Lung (tissue), 12 donors: ENCODE measurements around the gene GLRX. TPM values are rescaled to one million over a fixed set of nuclear protein-coding genes. Genes with fewer than 3 reads are reported as not detected.

ENCODE experiments used
- ATAC-seq: fragments of 200-7000 bp; cut with Tn5 transposase; one replicate; pipeline ENCODE4 v1.9.1; 2020; ENCODE audit warnings: moderate number of reproducible peaks; ENCODE audit not compliant: insufficient read depth, low FRiP score
- DNase-seq, 3 donors: peaks; one replicate each; pipeline ENCODE4 v3.0.0-alpha.2; 2013 to 2017
- H3K27ac ChIP-seq, 2 donors: one replicate each; pipeline ENCODE4 v1.5.1; 2013; ENCODE audit warnings: mild to moderate bottlenecking in 2 of 2, moderate library complexity in 2 of 2, control low read depth in 1 of 2, inconsistent platforms in 1 of 2, low read depth in 1 of 2, low read length in 1 of 2
- H3K27me3 ChIP-seq, 3 donors: one replicate each; pipeline ENCODE4 v1.5.1; 2013; ENCODE audit warnings: low read length in 2 of 3; ENCODE audit not compliant: control insufficient read depth in 3 of 3, insufficient read depth in 3 of 3
- H3K36me3 ChIP-seq, 4 donors: one replicate each; pipeline ENCODE4 v1.5.1; 2013; ENCODE audit warnings: low read length in 4 of 4, mild to moderate bottlenecking in 1 of 4, moderate library complexity in 1 of 4; ENCODE audit not compliant: control insufficient read depth in 4 of 4, insufficient read depth in 4 of 4
- H3K4me1 ChIP-seq, 5 donors: one replicate each; pipeline ENCODE4 v1.5.1; 2013; ENCODE audit warnings: low read length in 5 of 5, mild to moderate bottlenecking in 2 of 5, moderate library complexity in 1 of 5; ENCODE audit not compliant: control insufficient read depth in 5 of 5, insufficient read depth in 5 of 5
- H3K4me3 ChIP-seq: one replicate; pipeline ENCODE4 v1.5.1; 2013; ENCODE audit warnings: mild to moderate bottlenecking, control low read depth, moderate library complexity
- H3K9ac ChIP-seq, 2 donors: one replicate each; pipeline ENCODE4 v1.5.1; 2013; ENCODE audit warnings: low read length in 2 of 2, control low read depth in 1 of 2; ENCODE audit not compliant: insufficient read depth in 1 of 2
- H3K9me3 ChIP-seq, 4 donors: one replicate each; pipeline ENCODE4 v1.5.1; 2013; ENCODE audit warnings: low read length in 3 of 4, mild to moderate bottlenecking in 1 of 4, moderate library complexity in 1 of 4; ENCODE audit not compliant: control insufficient read depth in 4 of 4, insufficient read depth in 3 of 4
- CTCF ChIP-seq: IDR thresholded peaks from 2 replicates; pipeline ENCODE4 v1.5.1; 2012; ENCODE audit warnings: mild to moderate bottlenecking; ENCODE audit errors: control extremely low read depth, extremely low read depth
- WGBS, 2 donors: extraction: QIAGEN DNeasy Blood & Tissue Kit; methylation state at CpG; one replicate each; pipeline ENCODE4 v1.1.7; 2013; 5-methylcytosine and 5-hydroxymethylcytosine counted together
- polyA plus RNA-seq, 2 donors: library from polyadenylated mRNA; stranded (reverse); fragments of 200-250 nt; gene quantifications; one replicate each; pipeline ENCODE4 v1.2.1, GENCODE V29; 2013
- total RNA-seq, 2 donors: library from RNA; depleted of rRNA in 1 of 2; stranded (reverse); fragments of >200 nt in 1 of 2; gene quantifications; one replicate each; pipeline ENCODE4 v1.2.1, GENCODE V29; 2014 to 2021
- donor health status: control.
- donor health status: control.
- donor health status: Bipolar disorder and iron deficiency.
- donor health status: healthy.
- donor health status: DM: yes; HTN: yes; CAD: no.

GLRX gene
- total and polyA plus RNA-seq, 4 donors = 23.1 to 300 (median 91.2) TPM

DNA sequence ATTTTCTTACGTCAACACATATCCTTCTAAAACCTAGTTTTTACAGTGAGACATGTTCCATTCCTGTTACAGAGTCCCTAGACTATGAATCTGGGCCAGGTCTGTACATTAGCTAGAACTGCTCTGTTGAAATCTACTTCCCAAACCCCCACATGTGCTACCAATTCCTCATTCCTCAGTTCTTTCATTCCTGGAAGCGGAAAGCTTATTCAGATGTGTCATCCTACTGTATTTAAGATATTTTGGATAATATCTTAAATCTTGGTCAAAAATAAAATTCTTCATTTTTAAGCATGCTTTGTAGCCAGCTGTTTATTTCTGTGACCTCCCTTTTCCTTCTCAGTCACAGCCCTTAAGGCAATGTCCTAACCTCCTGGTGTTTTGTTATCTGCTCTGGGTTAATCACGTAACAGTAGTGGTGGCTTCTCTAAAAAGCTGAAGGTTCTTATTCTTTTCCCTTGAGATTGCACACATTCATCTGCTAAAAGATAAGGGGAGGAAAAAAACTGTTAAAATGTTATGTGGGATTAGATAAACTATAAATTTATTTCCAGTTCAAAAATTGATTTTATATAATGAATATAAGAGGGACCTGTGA lies 35.6 kb downstream of the GLRX start:
- ATAC-seq (no peak), DNase-seq (no peak)
- WGBS, 2 donors = 92 to 93% methylated on average over 3 of the region's 3 CpGs
- no peak overlapping the region for H3K4me3 ChIP-seq
- H3K9ac ChIP-seq = no peak overlapping the region
- H3K9me3 ChIP-seq = no peaks in the 10 kb centered on the region
- no peak overlapping the region for H3K27ac ChIP-seq
- H3K36me3 ChIP-seq = peaks cover 6 to 23% (median 10%) of the 10 kb centered on the region in 4 donors
- TF ChIP-seq CTCF = no peak
- H3K27me3 ChIP-seq = no peaks in the 10 kb centered on the region
- H3K4me1 ChIP-seq = peaks cover 0 to 2% (median 0%) of the 10 kb centered on the region in 5 donors

DNA sequence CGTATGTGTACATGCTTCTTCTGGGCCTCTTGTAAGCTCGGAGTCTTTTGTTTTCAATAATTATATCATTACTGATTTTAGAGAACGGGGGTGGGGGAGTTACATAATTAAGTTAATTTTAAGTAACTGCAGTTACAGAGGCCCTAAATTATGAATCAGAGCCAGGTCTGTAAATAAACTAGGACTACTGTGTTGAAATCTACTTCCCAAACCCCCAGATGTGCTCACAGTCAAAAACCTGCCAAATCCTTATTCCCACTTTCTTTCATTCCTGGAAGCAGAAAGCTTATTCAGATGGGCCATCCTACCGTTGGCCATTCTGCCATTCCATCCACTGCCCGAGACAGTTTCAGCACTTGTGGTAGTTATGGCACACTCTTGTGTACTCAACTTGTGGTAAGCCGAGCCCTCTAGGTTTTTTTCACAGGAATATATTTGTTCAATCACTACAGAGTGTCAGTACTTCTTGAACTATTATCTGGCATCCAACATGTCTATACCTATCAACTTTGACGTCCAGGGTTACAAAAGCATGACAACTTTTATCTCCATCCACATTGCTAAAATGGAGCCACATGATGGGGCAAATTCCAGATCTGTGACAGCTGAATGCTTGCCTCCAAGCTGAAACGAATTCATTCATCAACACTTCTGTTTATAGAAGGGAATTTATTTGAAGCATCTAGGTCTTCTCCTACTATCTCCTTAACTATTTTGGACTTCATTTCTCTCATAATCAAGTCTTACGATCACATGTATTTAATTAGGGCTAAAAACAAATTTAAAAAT lies 37.8 kb downstream of the GLRX start:
- Histone ChIP-seq H3K4me3 (no peak overlapping the region), H3K36me3 (peaks cover 1 to 19% (median 6%) of the 10 kb centered on the region in 4 donors), H3K9me3 (no peaks in the 10 kb centered on the region), H3K27me3 (no peaks in the 10 kb centered on the region), H3K27ac (peak overlapping the region in 1 of 2 donors; percentile 45), H3K9ac (no peak overlapping the region), H3K4me1 (peaks cover 0 to 3% (median 1%) of the 10 kb centered on the region in 5 donors)
- DNase-seq = no peak
- TF ChIP-seq CTCF = no peak
- no peak for ATAC-seq
- WGBS, 2 donors = 80 to 88% methylated on average over 9 of the region's 9 CpGs

DNA sequence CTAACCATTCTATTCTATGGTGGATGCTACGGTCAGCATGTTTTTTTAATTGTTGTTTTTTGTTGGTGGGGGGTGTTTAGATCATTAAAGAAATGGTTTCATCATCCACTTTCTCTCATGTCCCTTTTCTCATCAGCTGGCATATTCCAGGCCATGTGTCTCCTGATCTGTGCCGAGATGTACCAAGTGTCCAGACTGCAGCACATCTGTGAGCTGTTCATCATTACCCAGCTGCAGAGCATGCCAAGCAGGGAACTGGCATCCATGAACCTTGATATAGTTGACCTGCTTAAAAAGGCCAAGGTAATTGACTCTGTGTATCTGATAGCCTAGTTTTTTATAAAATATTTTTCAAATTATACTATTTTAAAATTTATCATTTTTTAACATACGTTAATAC lies 38.9 kb downstream of the GLRX start:
- no peaks in the 10 kb centered on the region for H3K9me3 ChIP-seq
- peaks cover 1 to 19% (median 6%) of the 10 kb centered on the region in 4 donors for H3K36me3 ChIP-seq
- peaks cover 0 to 9% (median 2%) of the 10 kb centered on the region in 5 donors for H3K4me1 ChIP-seq
- no peak overlapping the region for H3K9ac ChIP-seq
- ATAC-seq (no peak), DNase-seq (no peak)
- WGBS, 2 donors = 95 to 96% methylated on average over 3 of the region's 3 CpGs
- H3K27me3 ChIP-seq = no peaks in the 10 kb centered on the region
- TF ChIP-seq CTCF = no peak
- no peak overlapping the region for H3K27ac ChIP-seq
- no peak overlapping the region for H3K4me3 ChIP-seq
